ENCODE measurements around the gene CTNNA3.

CTNNA3 gene

DNA sequence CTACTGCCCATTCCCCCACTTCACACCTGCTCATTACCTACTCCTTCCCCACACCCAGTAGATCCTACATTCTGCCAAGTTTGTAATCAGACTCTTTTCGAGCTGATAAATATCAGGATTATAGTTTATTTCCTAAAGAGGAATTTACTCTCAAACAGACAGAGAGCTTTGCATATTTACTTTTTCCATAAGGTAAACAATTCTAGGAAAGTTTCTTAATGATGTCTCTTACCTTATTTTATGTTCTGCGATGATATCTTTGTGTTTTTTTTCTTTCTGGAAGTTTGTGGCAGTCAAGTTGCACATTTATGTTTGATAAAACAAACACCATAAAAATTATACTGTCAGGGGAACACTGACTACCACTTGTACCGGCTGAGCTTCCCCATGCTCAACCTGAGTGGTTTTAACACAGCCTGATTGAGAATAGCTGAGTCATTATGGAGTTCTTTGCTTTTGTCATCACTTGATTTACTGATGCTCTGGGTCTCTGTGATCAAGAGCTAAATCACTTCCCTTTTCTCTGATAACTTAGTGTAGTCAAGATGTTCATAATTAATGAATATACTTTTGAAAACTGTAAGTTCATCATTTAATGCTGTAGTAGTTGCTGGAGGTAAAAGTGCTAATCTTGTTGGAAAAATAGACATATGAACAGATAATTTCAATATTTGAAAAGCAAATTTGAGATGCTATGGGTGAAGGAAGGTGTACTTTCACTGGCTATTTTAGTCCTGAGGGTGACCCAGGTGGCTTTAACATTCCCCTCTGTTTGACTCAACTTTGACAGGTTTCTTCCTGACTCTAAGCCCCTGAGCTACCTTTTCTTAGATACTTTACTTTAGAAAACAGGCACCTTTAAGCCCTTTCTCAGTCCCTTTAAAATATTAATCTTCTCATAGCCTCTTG lies 1804.7 kb downstream of the CTNNA3 start:
- peak; percentile 1 for DNase-seq (ENCODE audit: low read depth, low spot score)
- no peak overlapping the region for H3K27ac ChIP-seq

- no peak overlapping the region for H3K27ac ChIP-seq
- DNase-seq (ENCODE audit: low read depth, low spot score) = no peak
These were observed 1831.5 kb downstream of the CTNNA3 start for GRCh38 chr10:65864529-65864928.

GRCh38 chr10:65864036-65864435 lies 1832.0 kb downstream of the CTNNA3 start:
- no peak for DNase-seq (ENCODE audit: low read depth, low spot score)
- no peak overlapping the region for H3K27ac ChIP-seq

All from epithelial cell of prostate (primary cell).